Right cardiac atrium (tissue), 5 donors: ENCODE measurements around the gene LDHB. TPM values are rescaled to one million over a fixed set of nuclear protein-coding genes. Genes with fewer than 3 reads are reported as not detected.
A peak's percentile ranks its signal among the peaks of the same experiment; 100 is the strongest.
"Not testable (repeated sequence)": the region's sequence is repeated elsewhere in the genome, so short reads cannot be mapped to it uniquely, and the experiment has no call there.

Source experiments
- ATAC-seq, 2 donors: fragments of 200-7000 bp; cut with Tn5 transposase; one replicate each; pipeline versions ENCODE4 v1.8.0 to v1.9.1; 2020; ENCODE audit warnings: moderate library complexity in 2 of 2, mild to moderate bottlenecking in 1 of 2
- DNase-seq, 3 donors: peaks; one replicate each; pipeline ENCODE4 v3.0.0-alpha.2; 2020
- H3K27ac ChIP-seq: one replicate; pipeline ENCODE4 v1.5.1; 2013; ENCODE audit warnings: mild to moderate bottlenecking, low read length, control low read depth, moderate library complexity
- H3K27me3 ChIP-seq: one replicate; pipeline ENCODE4 v1.6.1; 2013; ENCODE audit not compliant: control insufficient read depth, insufficient read depth
- H3K4me1 ChIP-seq: one replicate; pipeline ENCODE4 v1.6.1; 2013; ENCODE audit warnings: low read length; ENCODE audit not compliant: control insufficient read depth, insufficient read depth
- H3K4me3 ChIP-seq: one replicate; pipeline ENCODE4 v1.5.1; 2013; ENCODE audit warnings: low read length, control low read depth
- H3K9me3 ChIP-seq: one replicate; pipeline ENCODE4 v1.6.1; 2013; ENCODE audit warnings: low read length; ENCODE audit not compliant: control insufficient read depth
- WGBS: extraction: QIAGEN DNeasy Blood & Tissue Kit; methylation state at CpG from one replicate; pipeline ENCODE4 v1.1.7; 2013; 5-methylcytosine and 5-hydroxymethylcytosine counted together
- intact Hi-C, 4 donors: fragments of 100-400 bp; cut with DNase I; formaldehyde crosslinking; loops; one replicate each; pipeline versions ENCODE4 v1.11.0 to v1.14.0; 2022 to 2023
- polyA plus RNA-seq: library from polyadenylated mRNA; stranded (reverse); fragments of 200-250 nt; gene quantifications from one replicate; pipeline ENCODE4 v1.2.3, GENCODE V29; 2013
- total RNA-seq, 4 donors: library from RNA; stranded (reverse); fragmentation: NEBNext Ultra II Directional; extraction: Animal tissue kit (Norgen Biotek cat#: 25700); gene quantifications; one replicate each; pipeline ENCODE4 v1.2.1, GENCODE V29; 2021
- donor health status: healthy with polysubstance abuse.
- donor health status: DM: no; HTN: yes; CAD: no.
- donor health status: DM: no; HTN: no; CAD: no.
- donor health status: DM: no; HTN: yes; CAD: no; lungs with severe emphysema.
- donor health status: DM: yes; HTN: yes; CAD: no.

LDHB gene
- total and polyA plus RNA-seq, 5 donors, result 1,103 to 1,635 (median 1,318) TPM

DNA sequence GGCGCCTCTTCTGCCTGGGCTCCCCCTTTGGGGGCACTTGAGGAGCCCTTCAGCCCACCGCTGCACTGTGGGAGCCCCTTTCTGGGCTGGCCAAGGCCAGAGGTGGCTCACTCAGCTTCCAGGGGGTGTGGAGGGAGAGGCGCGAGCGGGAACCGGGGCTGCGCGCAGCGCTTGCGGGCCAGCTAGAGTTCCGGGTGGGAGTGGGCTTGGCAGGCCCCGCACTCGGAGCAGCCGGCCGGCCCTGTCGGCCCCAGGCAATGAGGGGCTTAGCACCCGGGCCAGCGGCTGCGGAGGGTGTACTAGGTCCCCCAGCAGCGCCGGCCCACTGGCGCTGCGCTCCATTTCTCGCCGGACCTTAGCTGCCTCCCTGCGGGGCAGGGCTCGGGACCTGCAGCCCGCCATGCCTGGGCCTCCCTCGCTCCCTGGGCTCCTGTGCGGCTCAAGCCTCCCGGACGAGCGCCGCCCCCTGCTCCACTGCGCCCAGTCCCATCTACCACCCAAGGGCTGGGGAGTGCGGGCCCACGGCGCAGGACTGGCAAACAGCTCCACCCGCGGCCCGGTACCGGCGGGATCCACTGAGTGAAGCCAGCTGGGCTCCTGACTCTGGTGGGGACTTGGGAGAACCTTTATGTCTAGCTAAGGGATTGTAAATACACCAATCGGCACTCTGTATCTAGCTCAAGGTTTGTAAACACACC is 3.9 kb upstream of the LDHB start:
- H3K27ac ChIP-seq, H3K27me3 ChIP-seq, intact Hi-C loops, H3K9me3 ChIP-seq, ATAC-seq, H3K4me1 ChIP-seq, H3K4me3 ChIP-seq: not testable (repeated sequence)
- DNase-seq, result peak in 1 of 3 donors; percentile 49
- 96% methylated on average over 44 of the region's 44 CpGs for WGBS

DNA sequence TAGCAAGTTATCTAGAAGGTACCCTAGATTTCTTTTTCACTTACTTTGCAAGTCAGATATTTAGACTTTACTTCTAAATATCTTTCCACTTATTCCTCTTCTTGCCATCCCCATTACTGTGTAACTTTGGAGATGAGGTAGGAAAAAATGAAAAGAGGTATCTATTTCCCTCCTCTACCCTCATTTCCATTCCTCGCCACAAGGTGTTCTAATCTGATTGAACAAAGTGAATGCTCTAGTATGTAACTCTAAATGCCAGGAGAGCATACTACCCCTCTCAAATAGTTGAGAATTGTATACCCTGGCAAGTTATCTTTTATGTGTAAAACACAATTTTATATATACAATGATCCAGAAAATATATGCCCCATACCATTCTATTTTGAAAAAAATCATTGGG is 1.7 kb upstream of the LDHB start:
- DNase-seq (no peak), ATAC-seq (no peak)
- intact Hi-C loops, result no loop called here
- Histone ChIP-seq H3K4me3 (no peak overlapping the region), H3K27me3 (no peaks in the 10 kb centered on the region), H3K9me3 (no peaks in the 10 kb centered on the region), H3K4me1 (no peaks in the 10 kb centered on the region), H3K27ac (no peak overlapping the region)
- 80% methylated on average over 1 of the region's 1 CpG for WGBS

DNA sequence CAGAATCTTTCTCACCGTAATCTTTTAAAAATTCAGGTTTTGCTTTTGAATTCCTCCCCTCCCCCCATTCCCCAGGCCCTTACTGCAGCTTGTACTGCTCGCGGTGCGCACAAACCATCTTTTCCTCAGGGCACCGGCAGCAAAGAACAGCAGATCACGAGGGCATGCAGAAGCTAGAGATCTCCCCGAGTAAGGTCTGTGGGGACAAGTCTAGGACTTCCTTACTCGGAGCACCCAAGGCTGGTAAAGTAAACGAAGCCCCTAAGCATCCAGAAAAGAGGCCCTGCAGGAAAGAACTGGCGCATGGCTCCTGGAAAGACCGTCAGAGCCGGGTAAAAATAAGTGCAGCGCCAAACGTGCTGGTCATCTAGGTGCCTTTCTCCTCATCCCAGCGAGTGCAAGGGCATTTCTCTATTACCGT is 727 bp downstream of the LDHB start:
- ATAC-seq (peak; percentile 55 to 60), DNase-seq (peak in 2 of 3 donors; percentile 53 to 69)
- peak overlapping the region; percentile 62 for H3K4me3 ChIP-seq
- WGBS, result under 1% methylated on average over 16 of the region's 16 CpGs
- no peaks in the 10 kb centered on the region for H3K9me3 ChIP-seq
- peak overlapping the region; percentile 88 for H3K27ac ChIP-seq
- H3K4me1 ChIP-seq, result no peaks in the 10 kb centered on the region
- intact Hi-C loops, result no loop called here
- H3K27me3 ChIP-seq, result no peaks in the 10 kb centered on the region

DNA sequence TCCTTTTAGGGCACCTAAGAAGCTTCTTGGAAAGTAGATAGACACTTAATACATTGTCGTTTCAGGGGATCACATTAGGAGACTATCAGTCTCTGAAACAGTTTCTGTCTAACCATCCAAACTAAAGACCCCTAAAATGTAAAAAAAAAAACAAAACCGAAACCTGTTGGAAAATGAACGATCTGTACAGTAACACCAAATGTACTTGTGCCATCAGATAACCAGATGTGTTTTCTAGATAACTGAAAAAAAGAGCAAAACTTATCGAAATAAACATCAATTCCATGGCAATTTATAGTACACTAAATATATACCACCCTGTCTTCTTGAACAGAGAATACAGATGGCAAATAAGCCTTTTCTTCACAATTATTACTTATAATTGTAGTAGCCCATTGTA is 2.1 kb downstream of the LDHB start:
- ATAC-seq, result no peak
- intact Hi-C loops, result no loop called here
- Histone ChIP-seq H3K9me3 (no peaks in the 10 kb centered on the region), H3K4me1 (no peaks in the 10 kb centered on the region), H3K27ac (no peak overlapping the region), H3K27me3 (no peaks in the 10 kb centered on the region), H3K4me3 (peak overlapping the region; percentile 62)
- 58% methylated on average over 4 of the region's 4 CpGs for WGBS
- no peak for DNase-seq

DNA sequence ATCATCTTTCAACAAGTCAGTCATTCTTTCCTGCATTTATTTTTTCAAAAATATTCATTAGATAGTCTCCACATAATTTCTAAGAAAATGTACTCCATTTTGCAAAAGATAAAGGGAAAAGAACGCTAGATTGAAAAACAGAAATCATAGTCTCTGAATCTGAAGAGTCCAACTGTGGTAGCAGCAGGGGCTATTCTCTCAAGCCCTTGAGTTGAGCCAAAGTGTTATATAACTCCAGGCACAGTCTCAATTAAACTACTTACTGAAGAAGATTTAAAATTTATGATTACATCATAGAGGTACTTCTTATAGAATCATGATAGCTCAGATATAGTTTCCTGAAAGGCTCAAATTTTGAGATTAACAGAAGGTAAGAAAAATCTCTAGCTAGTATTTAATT is 5.8 kb downstream of the LDHB start:
- no peaks in the 10 kb centered on the region for H3K27me3 ChIP-seq
- WGBS, result 74% methylated on average over 1 of the region's 1 CpG
- no peak overlapping the region for H3K27ac ChIP-seq
- ATAC-seq, result no peak
- intact Hi-C loops, result no loop called here
- no peak overlapping the region for H3K4me3 ChIP-seq
- H3K9me3 ChIP-seq, result no peaks in the 10 kb centered on the region
- peaks cover 4% of the 10 kb centered on the region for H3K4me1 ChIP-seq
- no peak for DNase-seq

DNA sequence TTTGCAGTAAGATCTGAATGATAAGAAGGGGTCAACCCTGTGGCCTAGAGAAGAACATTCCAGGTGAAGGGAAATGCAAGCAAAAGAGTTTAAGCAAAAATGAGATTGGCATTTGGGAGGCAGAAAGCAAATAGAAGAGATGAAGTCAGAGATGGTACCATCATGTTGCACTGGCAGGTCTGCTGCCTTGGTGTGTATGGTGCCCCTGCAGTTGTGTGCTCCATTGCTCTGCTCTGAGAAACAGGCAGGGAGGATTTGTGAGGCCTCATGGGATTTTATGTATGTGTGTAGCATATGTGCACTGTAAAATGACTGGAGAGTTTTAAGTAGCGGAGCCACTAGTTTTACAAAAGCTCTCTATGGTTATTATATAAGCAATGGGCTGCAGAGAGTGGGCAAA is 6.6 kb downstream of the LDHB start:
- DNase-seq (no peak), ATAC-seq (peak in 1 of 2 donors; percentile 22)
- H3K9me3 ChIP-seq, result no peaks in the 10 kb centered on the region
- H3K27me3 ChIP-seq, result no peaks in the 10 kb centered on the region
- peaks cover 4% of the 10 kb centered on the region for H3K4me1 ChIP-seq
- intact Hi-C loops, result no loop called here
- no peak overlapping the region for H3K27ac ChIP-seq
- H3K4me3 ChIP-seq, result no peak overlapping the region
- 100% methylated on average over 1 of the region's 1 CpG for WGBS

DNA sequence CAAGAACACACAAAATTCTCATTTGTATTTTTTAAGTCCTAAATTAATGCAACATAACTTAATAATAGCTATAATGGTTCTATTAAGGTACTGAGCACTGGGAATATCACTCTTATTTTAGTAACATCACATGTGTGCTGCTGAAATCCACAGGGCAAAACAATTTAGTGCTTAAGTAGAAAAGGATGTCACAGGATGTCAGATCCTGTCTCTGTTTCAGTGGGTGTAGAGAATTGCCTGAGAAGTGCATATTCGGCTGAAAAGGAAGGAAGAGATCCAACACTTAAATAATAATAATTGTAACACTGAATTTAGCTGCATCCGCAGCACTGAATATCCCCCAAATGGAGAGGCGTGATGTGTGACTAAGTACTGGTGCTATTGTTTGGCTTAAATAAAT is 8.6 kb downstream of the LDHB start:
- 46% methylated on average over 3 of the region's 3 CpGs for WGBS
- Histone ChIP-seq H3K4me1 (peaks cover 5% of the 10 kb centered on the region), H3K27ac (no peak overlapping the region), H3K9me3 (no peaks in the 10 kb centered on the region), H3K27me3 (no peaks in the 10 kb centered on the region), H3K4me3 (no peak overlapping the region)
- DNase-seq, result no peak
- no peak for ATAC-seq
- intact Hi-C loops, result no loop called here

DNA sequence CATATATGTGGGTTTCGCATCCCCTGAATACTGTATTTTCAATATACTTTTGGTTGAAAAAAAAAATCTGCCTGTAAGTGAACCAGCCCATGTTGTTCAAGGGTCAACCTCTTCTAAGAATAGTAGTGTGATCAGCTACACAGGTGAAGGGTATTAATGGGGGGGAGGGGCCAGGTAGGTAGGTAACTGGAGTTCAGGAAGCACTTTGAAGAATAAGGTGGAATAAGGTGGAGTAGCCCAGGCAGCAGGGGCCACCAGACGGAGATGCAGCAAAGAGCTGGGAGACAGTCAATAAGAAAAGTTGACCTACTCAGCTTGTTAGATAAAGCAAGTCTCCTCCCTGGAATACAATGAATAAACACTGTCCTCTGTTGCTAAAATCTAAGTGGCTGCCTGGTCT is 9.3 kb downstream of the LDHB start:
- H3K4me3 ChIP-seq, result no peak overlapping the region
- 93% methylated on average over 2 of the region's 2 CpGs for WGBS
- H3K9me3 ChIP-seq, result no peaks in the 10 kb centered on the region
- no peak overlapping the region for H3K27ac ChIP-seq
- ATAC-seq (no peak), DNase-seq (no peak)
- intact Hi-C loops, result no loop called here
- H3K4me1 ChIP-seq, result peaks cover 5% of the 10 kb centered on the region
- no peaks in the 10 kb centered on the region for H3K27me3 ChIP-seq

DNA sequence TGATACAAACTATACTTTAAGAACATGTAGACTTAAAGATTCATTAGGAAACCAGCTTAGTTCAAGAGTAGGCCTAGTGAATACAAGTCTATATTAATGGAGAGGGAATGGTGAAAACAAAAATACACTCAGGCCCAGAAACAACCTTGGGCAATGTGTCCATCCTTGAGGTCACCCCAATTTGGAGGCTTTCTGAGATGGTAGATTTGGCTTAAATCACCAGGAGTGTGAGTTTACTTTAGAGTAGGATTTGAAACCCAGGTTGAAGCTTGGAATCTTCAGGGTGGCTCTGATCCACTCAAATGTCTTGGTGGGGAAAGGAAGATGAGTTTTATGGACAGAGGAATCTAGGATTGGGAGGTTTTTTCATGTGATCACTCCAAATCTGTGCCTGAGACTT is 10.5 kb downstream of the LDHB start:
- H3K4me3 ChIP-seq, result no peak overlapping the region
- H3K4me1 ChIP-seq, result peaks cover 5% of the 10 kb centered on the region
- no peak for DNase-seq
- H3K9me3 ChIP-seq, result no peaks in the 10 kb centered on the region
- intact Hi-C loops, result no loop called here
- H3K27ac ChIP-seq, result no peak overlapping the region
- no peaks in the 10 kb centered on the region for H3K27me3 ChIP-seq
- ATAC-seq, result no peak

DNA sequence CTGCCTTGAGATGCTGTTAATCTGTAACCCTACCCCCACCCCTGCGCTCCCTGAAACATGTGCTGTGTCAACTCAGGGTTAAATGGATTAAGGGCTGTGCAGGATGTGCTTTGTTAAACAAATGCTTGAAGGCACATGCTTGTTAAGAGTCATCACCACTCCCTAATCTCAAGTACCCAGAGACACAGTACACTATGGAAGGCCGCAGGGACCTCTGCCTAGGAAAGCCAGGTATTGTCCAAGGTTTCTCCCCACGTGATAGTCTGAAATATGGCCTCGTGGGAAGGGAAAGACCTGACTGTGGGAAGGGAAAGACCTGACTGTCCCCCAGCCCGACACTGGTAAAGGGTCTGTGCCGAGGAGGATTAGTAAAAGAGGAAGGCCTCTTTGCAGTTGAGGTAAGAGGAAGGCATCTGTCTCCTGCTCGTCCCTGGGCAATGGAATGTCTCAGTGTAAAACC is 12.6 kb downstream of the LDHB start:
- ATAC-seq, DNase-seq, intact Hi-C loops, H3K27me3 ChIP-seq, H3K4me3 ChIP-seq, H3K9me3 ChIP-seq, H3K4me1 ChIP-seq: not testable (repeated sequence)
- peak overlapping the region; percentile 19 for H3K27ac ChIP-seq
- WGBS, result 41% methylated on average over 7 of the region's 7 CpGs

DNA sequence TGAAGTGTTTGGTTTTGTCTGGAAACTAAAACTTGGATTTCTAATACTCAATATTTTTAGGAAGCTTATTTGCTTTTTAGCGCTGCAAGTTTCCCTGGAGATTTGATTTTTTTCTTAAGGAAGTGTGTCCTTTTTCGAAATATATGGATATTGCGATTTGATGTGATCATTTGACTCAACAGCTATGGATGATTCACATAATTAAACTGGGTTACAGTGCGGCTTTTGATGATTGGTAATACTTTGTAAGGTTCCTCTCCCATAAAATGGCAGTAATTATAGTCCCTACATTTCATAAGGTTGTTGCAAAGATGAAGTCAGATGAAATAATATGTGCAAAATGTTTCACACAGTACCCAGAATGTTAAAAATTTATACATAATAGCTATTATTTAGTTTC is 13.1 kb downstream of the LDHB start:
- DNase-seq (no peak), ATAC-seq (no peak)
- H3K27ac ChIP-seq, result no peak overlapping the region
- H3K27me3 ChIP-seq, result no peaks in the 10 kb centered on the region
- intact Hi-C loops, result no loop called here
- H3K4me3 ChIP-seq, result no peak overlapping the region
- WGBS, result 81% methylated on average over 4 of the region's 4 CpGs
- H3K9me3 ChIP-seq, result no peaks in the 10 kb centered on the region
- H3K4me1 ChIP-seq, result peaks cover 5% of the 10 kb centered on the region

DNA sequence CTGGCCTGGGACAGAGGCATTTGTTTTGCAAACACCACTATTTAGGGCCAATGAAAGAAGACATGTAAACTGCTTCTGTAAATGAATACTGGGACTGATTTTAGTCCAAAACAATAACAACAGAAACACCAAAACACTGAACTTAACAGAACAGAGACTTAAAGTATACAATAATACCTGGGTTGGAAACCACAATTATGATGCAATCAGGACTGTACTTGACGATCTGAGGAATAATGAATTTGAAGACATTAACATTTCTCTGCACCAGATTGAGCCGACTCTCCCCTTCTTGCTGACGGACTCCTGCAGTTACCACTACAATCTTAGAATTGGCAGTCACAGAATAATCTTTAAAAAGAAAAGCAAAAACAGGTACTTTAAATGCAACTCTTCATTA is 13.9 kb downstream of the LDHB start:
- Histone ChIP-seq H3K9me3 (no peaks in the 10 kb centered on the region), H3K4me1 (peaks cover 5% of the 10 kb centered on the region), H3K27ac (no peak overlapping the region), H3K4me3 (no peak overlapping the region), H3K27me3 (no peaks in the 10 kb centered on the region)
- 87% methylated on average over 3 of the region's 3 CpGs for WGBS
- DNase-seq (no peak), ATAC-seq (no peak)
- intact Hi-C loops, result no loop called here
